Gastroesophageal sphincter (tissue), 4 donors: ENCODE measurements around the gene DAB1. TPM values are rescaled to one million over a fixed set of nuclear protein-coding genes. Genes with fewer than 3 reads are reported as not detected.

Source experiments
- ATAC-seq: fragments of 150-250 bp; one replicate; pipeline ENCODE4 v1.9.1; 2016; ENCODE audit warnings: mild to moderate bottlenecking, moderate library complexity
- H3K27ac ChIP-seq, 4 donors: fragments of 200-600 bp; sonication (generic) in 3 of 4; 1 replicate in 3 of 4; 2 replicates in 1 of 4; pipeline ENCODE4 v1.5.1; 2016 to 2019
- H3K27me3 ChIP-seq: fragments of 200-600 bp; sonication (generic); one replicate; pipeline ENCODE4 v1.5.1; 2019
- H3K36me3 ChIP-seq, 2 donors: fragments of 200-600 bp; sonication (generic); one replicate each; pipeline ENCODE4 v1.5.1; 2019; ENCODE audit warnings: control low read depth in 1 of 2
- H3K4me1 ChIP-seq, 3 donors: fragments of 200-600 bp; sonication (generic); 1 replicate in 2 of 3; 2 replicates in 1 of 3; pipeline ENCODE4 v1.5.1; 2016 to 2019; ENCODE audit warnings: control low read depth in 2 of 3
- H3K4me3 ChIP-seq, 2 donors: fragments of 200-600 bp; sonication (generic); one replicate each; pipeline ENCODE4 v1.5.1; 2019; ENCODE audit warnings: mild to moderate bottlenecking in 1 of 2, moderate library complexity in 1 of 2
- H3K9me3 ChIP-seq, 3 donors: fragments of 200-600 bp; sonication (generic); one replicate each; pipeline ENCODE4 v1.5.1; 2017 to 2019; ENCODE audit warnings: control low read depth in 2 of 3
- EP300 ChIP-seq: sonication (generic); formaldehyde crosslinking; IDR thresholded peaks from one replicate; pipeline ENCODE4 v1.6.1; 2017; ENCODE audit warnings: antibody characterized with exemption, mild to moderate bottlenecking
- POLR2A ChIP-seq, 2 donors: fragments of 450-650 bp; IDR thresholded peaks; one replicate each; pipeline ENCODE4 v1.6.1; 2017; ENCODE audit warnings: antibody characterized with exemption in 2 of 2, mild to moderate bottlenecking in 2 of 2, moderate library complexity in 1 of 2
- POLR2AphosphoS5 ChIP-seq: sonication (generic); formaldehyde crosslinking; IDR thresholded peaks from one replicate; pipeline ENCODE4 v1.6.1; 2017; ENCODE audit warnings: antibody characterized with exemption
- WGBS, 2 donors: methylation state at CpG; one replicate each; pipeline ENCODE4 v1.1.5; 2018; ENCODE audit warnings: low coverage in 1 of 2; 5-methylcytosine and 5-hydroxymethylcytosine counted together
- total RNA-seq, 4 donors: library from RNA; depleted of rRNA; stranded (reverse); fragments of >200 nt; gene quantifications; one replicate each; pipeline ENCODE4 v1.1.0, GENCODE V29; 2016
- TF ChIP-seq, protein P1 (sequence below), 4 experiments: fragments of 200-600 bp in 2 of 4; fragments of 450-650 bp in 2 of 4; sonication (generic) in 1 of 4; IDR thresholded peaks; one replicate each; pipeline ENCODE4 v1.5.1; 2017 to 2019; ENCODE audit warnings: antibody characterized with exemption in 4 of 4, mild to moderate bottlenecking in 2 of 4, moderate library complexity in 2 of 4

DAB1 gene
- total RNA-seq, 4 donors from 2014 or later: 0.47 to 1.6 (median 1.1) TPM

DNA sequence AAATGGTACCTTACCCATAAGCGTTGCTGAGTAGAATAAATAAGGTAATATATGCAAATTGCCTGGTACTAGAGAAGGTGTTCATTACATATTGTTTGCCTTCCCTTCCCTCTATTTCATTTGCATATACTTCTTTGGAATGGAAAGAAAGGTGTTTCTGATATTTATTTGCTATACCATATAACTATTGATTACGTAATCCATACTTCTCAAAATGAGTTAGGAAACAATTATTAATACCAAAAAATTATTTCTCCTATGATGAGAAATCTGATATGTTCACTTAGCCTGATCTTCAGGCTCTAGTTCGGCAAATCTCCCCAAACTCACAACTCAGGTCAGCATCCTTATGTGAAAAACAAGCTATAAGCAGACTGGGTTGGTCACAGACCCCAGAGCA, 119.3 kb downstream of the DAB1 start:
- Histone ChIP-seq H3K4me3 (no peak overlapping the region), H3K9me3 (no peaks in the 10 kb centered on the region), H3K27me3 (no peaks in the 10 kb centered on the region), H3K4me1 (no peaks in the 10 kb centered on the region), H3K27ac (no peak overlapping the region), H3K36me3 (no peaks in the 10 kb centered on the region)
- ATAC-seq: no peak
- TF ChIP-seq EP300: no peak
- TF ChIP-seq POLR2AphosphoS5: no peak
- TF ChIP-seq, protein P1, sequence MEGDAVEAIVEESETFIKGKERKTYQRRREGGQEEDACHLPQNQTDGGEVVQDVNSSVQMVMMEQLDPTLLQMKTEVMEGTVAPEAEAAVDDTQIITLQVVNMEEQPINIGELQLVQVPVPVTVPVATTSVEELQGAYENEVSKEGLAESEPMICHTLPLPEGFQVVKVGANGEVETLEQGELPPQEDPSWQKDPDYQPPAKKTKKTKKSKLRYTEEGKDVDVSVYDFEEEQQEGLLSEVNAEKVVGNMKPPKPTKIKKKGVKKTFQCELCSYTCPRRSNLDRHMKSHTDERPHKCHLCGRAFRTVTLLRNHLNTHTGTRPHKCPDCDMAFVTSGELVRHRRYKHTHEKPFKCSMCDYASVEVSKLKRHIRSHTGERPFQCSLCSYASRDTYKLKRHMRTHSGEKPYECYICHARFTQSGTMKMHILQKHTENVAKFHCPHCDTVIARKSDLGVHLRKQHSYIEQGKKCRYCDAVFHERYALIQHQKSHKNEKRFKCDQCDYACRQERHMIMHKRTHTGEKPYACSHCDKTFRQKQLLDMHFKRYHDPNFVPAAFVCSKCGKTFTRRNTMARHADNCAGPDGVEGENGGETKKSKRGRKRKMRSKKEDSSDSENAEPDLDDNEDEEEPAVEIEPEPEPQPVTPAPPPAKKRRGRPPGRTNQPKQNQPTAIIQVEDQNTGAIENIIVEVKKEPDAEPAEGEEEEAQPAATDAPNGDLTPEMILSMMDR (IDR thresholded peaks at IDR 0.05): no peak
- no peak for TF ChIP-seq POLR2A (IDR thresholded peaks at IDR 0.05)
- 91 to 94% methylated on average over 3 of the region's 3 CpGs for WGBS, 2 donors

DNA sequence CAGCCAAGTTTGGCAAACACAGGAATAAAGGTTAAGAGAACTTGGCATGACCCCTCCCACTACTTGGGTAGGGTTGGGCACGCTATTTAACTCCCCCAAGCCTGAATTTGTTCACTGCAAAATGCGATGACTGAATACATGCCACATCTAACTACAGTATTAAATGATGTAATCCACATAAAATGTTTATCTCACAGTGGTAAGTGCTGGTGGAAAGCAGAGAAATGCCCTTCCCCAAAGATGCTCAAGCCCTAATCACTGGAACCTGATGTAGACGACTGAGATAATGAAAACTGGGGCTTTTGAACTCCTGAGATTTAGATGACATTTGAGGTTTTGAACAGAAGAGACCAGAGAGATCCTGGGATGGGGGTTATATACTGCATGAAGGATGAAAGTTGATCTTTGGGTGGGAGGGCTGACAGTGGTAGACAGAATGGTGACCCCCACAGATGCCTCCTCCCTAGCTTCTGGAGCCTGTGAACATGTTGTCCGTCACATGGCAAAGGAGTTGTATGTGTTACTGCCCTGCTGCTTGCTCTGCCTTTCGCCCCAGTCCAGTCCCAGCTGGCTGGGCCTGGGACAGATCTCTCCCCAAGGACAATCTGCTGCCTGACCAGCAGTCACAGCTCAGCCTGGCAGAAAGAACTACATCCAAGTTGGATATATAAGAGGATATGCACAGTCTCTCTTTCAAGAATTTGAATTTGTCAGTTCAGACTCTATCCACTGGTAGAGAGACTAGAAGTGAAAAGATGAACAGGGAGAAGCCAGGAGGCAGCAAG, 120.9 kb downstream of the DAB1 start:
- Histone ChIP-seq H3K9me3 (no peaks in the 10 kb centered on the region), H3K27ac (no peak overlapping the region), H3K36me3 (no peaks in the 10 kb centered on the region), H3K4me3 (no peak overlapping the region), H3K4me1 (no peaks in the 10 kb centered on the region), H3K27me3 (no peaks in the 10 kb centered on the region)
- 100% methylated on average over 2 of the region's 5 CpGs for WGBS, 2 donors
- ATAC-seq: no peak
- TF ChIP-seq POLR2A (IDR thresholded peaks at IDR 0.05) (no peak), POLR2AphosphoS5 (no peak), EP300 (no peak)
- TF ChIP-seq, protein P1 (IDR thresholded peaks at IDR 0.05): no peak

DNA sequence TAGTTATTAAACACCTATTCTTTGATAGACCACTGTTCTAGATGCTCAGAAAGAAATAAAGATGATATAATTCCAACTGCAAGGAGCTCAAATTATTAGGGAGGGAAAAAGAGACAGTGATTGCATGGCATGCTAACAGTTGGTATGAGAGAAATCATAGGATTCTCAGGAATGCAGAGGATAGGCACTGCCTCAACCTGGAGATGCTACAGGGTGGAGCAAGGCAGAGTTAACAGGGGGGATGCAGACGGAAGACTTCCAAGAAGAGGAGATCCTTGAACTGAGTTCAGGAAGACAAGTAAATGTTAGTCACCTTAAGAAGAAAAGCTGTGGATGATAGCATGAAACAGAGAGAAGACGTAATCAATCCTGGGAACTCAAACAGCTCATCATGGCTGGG, 123.7 kb downstream of the DAB1 start:
- Histone ChIP-seq H3K27me3 (no peaks in the 10 kb centered on the region), H3K9me3 (no peaks in the 10 kb centered on the region), H3K36me3 (no peaks in the 10 kb centered on the region), H3K4me3 (no peak overlapping the region), H3K27ac (no peak overlapping the region), H3K4me1 (no peaks in the 10 kb centered on the region)
- 89 to 100% methylated on average over 1 to 2 of the region's 2 CpGs for WGBS, 2 donors
- ATAC-seq: no peak
- TF ChIP-seq POLR2A (IDR thresholded peaks at IDR 0.05): no peak
- TF ChIP-seq POLR2AphosphoS5: no peak

DNA sequence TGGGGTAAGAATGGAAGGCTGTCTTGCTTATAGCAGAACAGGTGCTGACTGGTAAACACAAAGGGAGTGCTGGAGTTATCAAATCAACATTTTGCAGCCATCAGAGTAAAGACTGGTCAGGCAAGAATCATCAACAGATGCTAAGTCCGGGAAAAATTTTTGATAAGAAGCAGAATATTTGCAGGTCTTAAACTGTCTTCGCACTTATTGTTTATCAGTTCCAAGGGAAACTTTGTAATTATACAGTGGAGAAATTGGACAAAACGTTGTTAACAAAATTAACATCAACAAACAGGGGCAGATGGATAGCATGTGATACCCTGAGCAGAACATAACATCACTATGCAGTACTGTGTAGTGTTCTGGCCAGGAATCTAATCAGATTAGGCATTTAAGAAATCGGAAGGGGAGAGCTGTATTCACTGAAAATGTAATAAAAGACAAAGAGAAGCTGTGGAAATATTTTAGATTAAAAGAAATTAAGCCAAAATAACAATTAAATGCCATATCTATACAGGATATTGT, 127.1 kb downstream of the DAB1 start:
- H3K9me3 ChIP-seq: no peaks in the 10 kb centered on the region
- H3K4me1 ChIP-seq: no peaks in the 10 kb centered on the region
- no peak for TF ChIP-seq POLR2A (IDR thresholded peaks at IDR 0.05)
- TF ChIP-seq, protein P1 (IDR thresholded peaks at IDR 0.05): no peak
- no peak for TF ChIP-seq POLR2AphosphoS5
- no peak for TF ChIP-seq EP300
- no peak overlapping the region for H3K27ac ChIP-seq
- H3K27me3 ChIP-seq: no peaks in the 10 kb centered on the region
- no peak for ATAC-seq
- no peaks in the 10 kb centered on the region for H3K36me3 ChIP-seq
- H3K4me3 ChIP-seq: no peak overlapping the region
- WGBS, 2 donors: 35 to 38% methylated on average over 4 of the region's 4 CpGs

DNA sequence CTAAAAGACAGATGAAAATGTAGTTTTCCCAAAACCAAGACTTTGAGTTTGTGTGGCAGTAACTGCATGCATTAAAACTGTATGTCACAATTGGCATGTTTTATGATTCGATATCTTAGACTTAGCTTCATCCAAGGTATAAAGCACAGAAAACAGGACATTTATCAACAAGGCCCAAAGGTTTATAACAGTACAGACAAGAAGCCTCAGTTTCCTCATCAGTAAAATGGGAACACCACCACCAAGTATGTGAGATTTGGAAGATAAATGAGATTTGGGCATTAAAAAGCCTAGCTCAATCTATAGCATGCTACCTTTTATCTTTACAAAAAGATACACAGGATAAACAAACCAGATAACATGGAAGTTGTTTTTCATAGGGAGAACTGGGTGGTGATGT, 128.5 kb downstream of the DAB1 start:
- no peak overlapping the region for H3K27ac ChIP-seq
- no peaks in the 10 kb centered on the region for H3K36me3 ChIP-seq
- 100% methylated on average over 1 of the region's 1 CpG for whole genome bisulfite sequencing, 2 donors
- no peaks in the 10 kb centered on the region for H3K27me3 ChIP-seq
- H3K9me3 ChIP-seq: no peaks in the 10 kb centered on the region
- ATAC-seq: no peak
- no peak overlapping the region for H3K4me3 ChIP-seq
- H3K4me1 ChIP-seq: no peaks in the 10 kb centered on the region
- TF ChIP-seq, protein P1 (IDR thresholded peaks at IDR 0.05): no peak
- TF ChIP-seq POLR2AphosphoS5 (no peak), POLR2A (IDR thresholded peaks at IDR 0.05) (no peak), EP300 (no peak)
